ENCODE measurements around the gene FOLR3. TPM values are rescaled to one million over a fixed set of nuclear protein-coding genes. Genes with fewer than 3 reads are reported as not detected.
A peak's percentile ranks its signal among the peaks of the same experiment; 100 is the strongest.

FOLR3 gene
- total RNA-seq, 2 donors from 2014 or later = not detected

DNA sequence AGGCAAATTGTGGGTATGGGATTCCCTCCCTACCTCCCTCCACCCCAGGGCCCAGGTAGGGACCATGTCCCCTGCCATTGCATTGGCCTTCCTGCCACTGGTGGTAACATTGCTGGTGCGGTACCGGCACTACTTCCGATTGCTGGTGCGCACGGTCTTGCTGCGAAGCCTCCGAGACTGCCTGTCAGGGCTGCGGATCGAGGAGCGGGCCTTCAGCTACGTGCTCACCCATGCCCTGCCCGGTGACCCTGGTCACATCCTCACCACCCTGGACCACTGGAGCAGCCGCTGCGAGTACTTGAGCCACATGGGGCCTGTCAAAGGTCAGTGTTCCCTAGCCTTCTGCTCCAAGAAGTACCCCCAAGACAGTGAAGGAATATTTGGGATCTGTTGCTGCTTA, 29.6 kb upstream of the FOLR3 start, which contains the start of gene TOMT:
TSS of gene TOMT (plus strand) at position 37 of the 400 bp plus-strand sequence. CDS start at position 65, 28 bp downstream.
- TF ChIP-seq, protein P1, sequence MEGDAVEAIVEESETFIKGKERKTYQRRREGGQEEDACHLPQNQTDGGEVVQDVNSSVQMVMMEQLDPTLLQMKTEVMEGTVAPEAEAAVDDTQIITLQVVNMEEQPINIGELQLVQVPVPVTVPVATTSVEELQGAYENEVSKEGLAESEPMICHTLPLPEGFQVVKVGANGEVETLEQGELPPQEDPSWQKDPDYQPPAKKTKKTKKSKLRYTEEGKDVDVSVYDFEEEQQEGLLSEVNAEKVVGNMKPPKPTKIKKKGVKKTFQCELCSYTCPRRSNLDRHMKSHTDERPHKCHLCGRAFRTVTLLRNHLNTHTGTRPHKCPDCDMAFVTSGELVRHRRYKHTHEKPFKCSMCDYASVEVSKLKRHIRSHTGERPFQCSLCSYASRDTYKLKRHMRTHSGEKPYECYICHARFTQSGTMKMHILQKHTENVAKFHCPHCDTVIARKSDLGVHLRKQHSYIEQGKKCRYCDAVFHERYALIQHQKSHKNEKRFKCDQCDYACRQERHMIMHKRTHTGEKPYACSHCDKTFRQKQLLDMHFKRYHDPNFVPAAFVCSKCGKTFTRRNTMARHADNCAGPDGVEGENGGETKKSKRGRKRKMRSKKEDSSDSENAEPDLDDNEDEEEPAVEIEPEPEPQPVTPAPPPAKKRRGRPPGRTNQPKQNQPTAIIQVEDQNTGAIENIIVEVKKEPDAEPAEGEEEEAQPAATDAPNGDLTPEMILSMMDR (IDR thresholded peaks at IDR 0.05) = no peak
- ATAC-seq (ENCODE audit: insufficient number of reproducible peaks, low FRiP score, low read depth) = no peak
- Histone ChIP-seq H3K36me3 (no peaks in the 10 kb centered on the region), H3K4me3 (no peak within 1 kb of the TSS), H3K27me3 (replicated peaks; ENCODE audit: insufficient read depth) (no peaks in the 10 kb centered on the region), H3K9me3 (no peaks in the 10 kb centered on the region), H3K27ac (no peak within 1 kb of the TSS), H3K4me1 (ENCODE audit: control insufficient read depth in 1 of 2, low read depth in 2 of 2) (peaks cover 13 to 23% of the 10 kb centered on the region in 2 donors)
- no peak for DNase-seq (ENCODE audit: low spot score)

DNA sequence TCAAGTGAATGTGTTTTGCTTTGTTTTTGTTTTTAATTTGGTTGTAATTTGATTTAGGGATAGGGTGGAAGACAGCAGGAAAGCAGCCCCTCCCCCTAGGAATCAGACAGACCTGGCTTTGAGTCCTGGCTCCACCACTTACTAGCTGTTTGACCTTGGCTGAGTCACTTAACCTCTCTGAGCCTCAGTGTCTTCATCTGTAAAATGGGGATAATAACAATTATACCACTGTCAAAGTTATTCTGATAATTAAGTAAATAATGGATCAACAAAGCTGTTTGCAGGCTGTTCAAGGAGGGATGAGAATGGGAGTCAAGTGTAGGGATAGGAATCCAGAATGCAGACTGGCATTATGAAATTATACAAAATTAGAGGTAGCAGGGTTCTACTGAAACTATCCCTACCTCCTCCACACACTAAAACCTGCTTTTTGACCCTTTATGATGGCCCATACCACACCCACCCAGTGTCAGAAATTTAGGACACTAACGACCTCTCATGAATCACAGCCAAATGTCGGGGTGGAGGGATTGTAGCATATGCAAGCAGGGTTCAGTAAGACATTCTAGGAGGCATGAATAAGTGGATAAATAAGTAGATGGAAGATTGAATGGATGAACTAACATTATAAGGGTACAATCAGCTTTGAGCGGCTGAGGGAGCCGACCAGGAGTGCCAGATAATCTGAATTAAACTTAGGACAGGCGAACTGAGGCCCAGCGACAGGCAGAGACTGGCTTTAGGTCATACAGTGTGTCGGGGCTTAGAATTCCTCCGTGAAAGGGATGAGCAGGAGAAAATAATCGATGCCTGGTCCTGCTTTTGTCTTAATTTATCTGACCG, 24.0 kb upstream of the FOLR3 start:
- H3K27ac ChIP-seq = peak overlapping the region; percentile 87 to 92
- peak overlapping the region; percentile 89 for H3K4me3 ChIP-seq
- H3K9me3 ChIP-seq = no peaks in the 10 kb centered on the region
- TF ChIP-seq, protein P1 (IDR thresholded peaks at IDR 0.05) = no peak
- DNase-seq (ENCODE audit: low spot score) (no peak), ATAC-seq (ENCODE audit: insufficient number of reproducible peaks, low FRiP score, low read depth) (no peak)
- H3K4me1 ChIP-seq (ENCODE audit: control insufficient read depth in 1 of 2, low read depth in 2 of 2) = peaks cover 3 to 16% of the 10 kb centered on the region in 2 donors
- H3K36me3 ChIP-seq = no peaks in the 10 kb centered on the region
- H3K27me3 ChIP-seq (replicated peaks; ENCODE audit: insufficient read depth) = no peaks in the 10 kb centered on the region

DNA sequence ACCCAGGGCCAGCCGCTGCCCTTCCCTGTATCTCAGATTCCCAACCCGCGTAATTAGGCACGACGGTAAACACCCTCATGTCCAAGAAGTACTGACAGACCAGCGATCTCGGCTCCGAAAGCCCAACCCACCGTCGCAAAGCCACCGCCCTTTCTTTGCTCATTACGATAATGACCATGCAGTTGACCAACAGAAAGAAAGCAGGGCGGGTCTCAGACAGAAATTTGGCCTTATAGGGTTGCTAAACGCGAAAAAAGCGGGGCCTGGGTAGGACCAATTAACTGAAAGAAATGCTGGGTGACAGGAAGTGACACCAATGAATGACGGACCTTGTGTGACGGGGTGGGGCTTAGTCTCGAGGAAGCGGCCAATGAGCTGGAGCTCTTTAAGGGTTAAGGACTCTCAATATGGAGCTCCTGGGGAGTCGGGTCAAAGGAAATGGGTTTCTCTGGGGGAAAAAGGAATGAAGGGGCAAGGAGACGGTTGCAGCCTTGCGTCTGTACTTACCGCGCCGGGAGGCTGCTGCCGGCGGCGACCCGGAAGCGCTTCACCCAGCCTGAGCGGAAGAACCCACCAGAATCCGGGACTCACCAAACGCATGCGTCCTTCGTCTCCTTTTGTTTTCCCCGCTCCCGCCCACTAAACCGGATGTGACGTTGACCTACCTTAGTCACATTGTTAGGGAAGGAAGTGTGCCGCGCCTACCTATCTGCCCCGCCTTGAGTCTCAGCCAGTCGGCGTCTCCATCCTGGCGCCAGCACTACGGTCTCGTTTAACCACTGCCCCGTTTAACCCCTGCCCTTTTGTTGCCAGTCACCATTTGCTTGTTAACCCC, 23.2 kb upstream of the FOLR3 start, which contains the start of gene ANAPC15:
TSS of gene ANAPC15 (minus strand) at position 553 of the 835 bp plus-strand sequence. CDS start 1,419 bp downstream, outside the sequence.
- ATAC-seq (ENCODE audit: insufficient number of reproducible peaks, low FRiP score, low read depth) = peak; percentile 96
- Histone ChIP-seq H3K4me3 (peak within 1 kb of the TSS; percentile 89), H3K36me3 (no peaks in the 10 kb centered on the region), H3K9me3 (no peaks in the 10 kb centered on the region), H3K27me3 (replicated peaks; ENCODE audit: insufficient read depth) (no peaks in the 10 kb centered on the region), H3K4me1 (ENCODE audit: control insufficient read depth in 1 of 2, low read depth in 2 of 2) (peaks cover 3 to 16% of the 10 kb centered on the region in 2 donors), H3K27ac (peak within 1 kb of the TSS; percentile 87 to 92)
- DNase-seq (ENCODE audit: low spot score) = peak; percentile 100
- TF ChIP-seq, protein P1 (IDR thresholded peaks at IDR 0.05) = no peak

- Histone ChIP-seq H3K4me3 (peak overlapping the region; percentile 89), H3K27ac (peak overlapping the region; percentile 87 to 92), H3K9me3 (no peaks in the 10 kb centered on the region), H3K4me1 (ENCODE audit: control insufficient read depth in 1 of 2, low read depth in 2 of 2) (peaks cover 3 to 16% of the 10 kb centered on the region in 2 donors), H3K27me3 (replicated peaks; ENCODE audit: insufficient read depth) (no peaks in the 10 kb centered on the region), H3K36me3 (no peaks in the 10 kb centered on the region)
- TF ChIP-seq, protein P1 (IDR thresholded peaks at IDR 0.05) = no peak
- DNase-seq (ENCODE audit: low spot score) = no peak
- no peak for ATAC-seq (ENCODE audit: insufficient number of reproducible peaks, low FRiP score, low read depth)
Measured at GRCh38 chr11:72112978-72113808, 22.3 kb upstream of the FOLR3 start.
